Thoracic aorta endothelial cell (primary cell): ENCODE results near the gene SAC3D1. TPM values are rescaled to one million over a fixed set of nuclear protein-coding genes. Genes with fewer than 3 reads are reported as not detected.

Experiments
- small RNA-seq: library from RNA; depleted of rRNA; stranded (forward); fragments of <200 nt; gene quantifications from one replicate; pipeline ENCODE3, GENCODE V24; 2012
- total RNA-seq: library from RNA; depleted of rRNA; stranded (reverse); fragments of >200 nt; gene quantifications from 2 replicates; pipeline ENCODE4 v1.2.3, GENCODE V29; 2012

SAC3D1 gene
- total RNA-seq = 12.1 and 14.5 TPM in 2 replicates

DNA sequence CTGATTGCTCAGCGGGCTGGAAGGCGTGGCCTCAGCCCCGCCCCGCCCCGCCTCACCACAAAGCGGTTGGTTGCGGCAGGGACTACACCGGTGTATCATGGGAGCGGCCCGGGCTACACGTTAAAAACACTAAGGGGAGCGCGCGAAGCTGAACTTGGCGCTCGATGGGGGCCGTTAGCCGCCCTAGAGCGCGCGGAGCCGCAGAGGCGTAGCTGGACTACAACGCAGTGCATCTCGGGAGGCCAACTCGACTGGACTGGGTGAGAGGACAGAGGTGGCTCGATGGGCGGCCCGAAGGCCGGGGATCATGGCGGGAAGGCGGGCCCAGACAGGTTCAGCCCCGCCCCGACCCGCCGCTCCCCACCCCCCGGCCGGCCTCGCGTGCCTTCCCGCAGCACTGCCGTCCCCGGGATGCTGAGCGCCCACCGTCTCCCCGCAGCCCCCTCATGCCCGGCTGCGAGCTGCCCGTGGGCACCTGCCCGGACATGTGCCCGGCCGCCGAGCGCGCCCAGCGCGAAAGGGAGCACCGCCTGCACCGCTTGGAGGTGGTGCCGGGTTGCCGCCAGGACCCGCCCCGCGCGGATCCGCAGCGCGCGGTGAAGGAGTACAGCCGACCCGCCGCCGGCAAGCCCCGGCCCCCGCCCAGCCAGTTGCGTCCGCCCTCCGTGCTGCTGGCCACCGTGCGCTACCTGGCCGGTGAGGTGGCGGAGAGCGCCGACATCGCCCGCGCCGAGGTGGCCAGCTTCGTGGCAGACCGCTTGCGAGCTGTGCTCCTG lies at the start of gene SAC3D1:
Gene SAC3D1 (plus strand): TSS at position 364 of the 776 bp plus-strand sequence. CDS start 83 bp downstream, at position 447.

DNA sequence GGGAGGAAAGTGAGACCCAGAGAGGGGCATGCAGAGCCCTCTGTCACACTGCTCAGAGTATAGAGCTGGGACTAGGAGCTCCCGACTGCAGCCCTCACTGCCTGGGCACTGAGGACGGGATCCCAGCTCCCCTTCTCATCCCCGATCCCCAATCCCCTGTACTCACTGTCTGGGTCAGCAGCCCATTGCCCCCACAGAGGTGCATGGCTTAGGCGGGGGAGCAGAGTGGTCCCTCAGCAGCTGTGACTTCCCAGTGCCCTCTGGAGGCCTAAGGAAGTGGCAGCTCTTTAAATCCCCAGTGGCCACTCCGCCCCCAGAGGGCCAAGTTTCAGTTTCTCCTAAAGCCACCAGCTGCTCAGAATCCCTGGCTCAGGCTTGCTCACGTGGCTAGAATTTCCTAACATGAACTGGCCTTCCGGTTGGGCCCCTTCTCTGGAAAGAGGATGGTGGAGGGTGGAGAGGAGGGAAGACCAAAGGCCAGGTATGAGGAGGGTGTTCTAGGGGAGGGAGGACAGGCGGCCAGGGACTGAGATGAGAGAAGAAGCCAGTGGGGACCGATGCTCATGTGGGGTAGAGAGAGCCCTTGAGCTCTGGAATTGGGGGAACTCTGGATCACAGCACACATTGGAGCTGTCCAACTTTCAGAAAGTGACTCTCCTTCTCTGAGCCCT lies 44.2 kb upstream of the SAC3D1 start, which contains the start of gene BATF2:
Gene BATF2 (minus strand): TSS at position 262 of the 671 bp plus-strand sequence. CDS start 57 bp downstream, at position 205.

DNA sequence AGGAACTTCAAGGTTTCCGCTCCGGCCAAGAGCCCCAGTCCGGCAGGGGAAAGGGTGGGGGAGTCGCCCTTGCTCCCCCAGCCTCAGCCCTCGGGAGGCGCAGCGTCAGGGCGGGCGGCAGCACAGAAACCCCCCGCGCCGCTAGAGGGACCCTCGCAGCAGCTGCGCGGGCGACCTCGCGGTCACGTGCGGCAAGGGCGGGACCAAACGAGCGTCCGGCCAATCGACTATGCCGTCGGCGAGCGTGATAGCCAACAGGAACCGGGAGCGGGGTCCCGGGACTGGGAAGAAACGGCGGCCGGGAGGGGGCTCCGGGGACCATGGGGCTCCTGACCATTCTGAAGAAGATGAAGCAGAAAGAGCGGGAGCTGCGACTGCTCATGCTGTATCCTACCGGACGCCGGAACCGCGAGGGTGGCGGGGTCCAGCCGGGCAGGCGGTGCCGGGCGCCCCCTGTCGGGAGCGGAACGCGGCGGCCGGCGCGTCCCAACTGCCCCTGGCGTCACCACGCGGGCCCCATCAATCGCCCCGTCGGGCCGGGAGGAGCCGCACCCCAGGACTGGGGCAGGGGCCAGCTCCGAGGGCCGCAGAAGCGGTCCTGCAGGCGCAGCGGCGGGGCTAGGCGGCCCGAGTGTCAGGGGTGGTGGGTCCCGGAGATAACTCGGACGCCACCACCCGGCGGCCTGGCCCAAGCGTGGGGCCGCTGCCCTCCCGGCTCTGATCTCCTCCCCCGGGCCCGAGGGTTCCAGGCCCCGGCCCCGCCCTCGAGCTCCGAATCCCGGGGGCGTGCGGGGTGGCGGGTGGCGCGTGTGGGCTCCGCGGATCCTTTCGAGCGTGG lies 26.9 kb upstream of the SAC3D1 start, which contains the start of gene ARL2:
Gene ARL2 (plus strand): TSS at position 273 of the 838 bp plus-strand sequence. CDS start 48 bp downstream, at position 321.

DNA sequence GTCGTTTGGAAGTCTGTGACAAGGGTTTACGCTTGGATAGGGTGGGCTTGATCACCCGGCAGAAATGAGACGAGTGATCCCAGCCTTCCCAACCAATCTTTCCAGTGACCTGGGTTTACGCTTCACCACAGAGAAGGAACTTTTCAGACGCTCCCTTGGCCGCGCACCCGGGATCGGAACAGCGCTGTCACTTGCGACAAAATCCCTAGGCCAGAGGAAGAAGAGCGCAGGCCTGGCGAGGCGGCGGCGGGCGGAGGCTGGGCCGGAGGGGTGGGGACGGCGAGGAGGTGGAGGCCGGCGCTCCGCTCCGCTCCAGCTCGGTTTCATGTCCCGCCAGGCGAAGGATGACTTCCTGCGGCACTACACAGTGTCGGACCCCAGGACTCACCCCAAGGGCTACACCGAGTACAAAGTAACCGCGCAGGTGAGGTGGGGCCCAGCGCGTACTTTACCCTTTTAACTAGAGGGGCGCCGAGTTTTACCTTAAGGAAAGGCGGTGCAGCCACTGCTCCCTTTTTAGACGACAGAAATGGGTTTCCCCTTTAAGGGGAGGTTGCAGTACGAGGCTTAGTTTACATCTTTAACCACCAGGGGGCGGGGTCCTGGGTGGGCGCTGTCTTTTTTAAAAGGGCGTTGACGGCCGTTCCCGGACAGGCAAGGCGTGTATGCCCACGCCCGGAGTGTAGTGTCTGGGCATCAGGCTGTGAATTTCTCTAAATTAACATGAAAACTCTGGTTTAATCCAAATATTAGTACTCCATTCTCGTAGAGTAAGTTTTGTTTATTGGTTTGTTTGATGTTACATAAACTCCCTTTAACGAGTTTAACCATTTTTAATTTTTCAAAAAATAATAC lies 13.6 kb upstream of the SAC3D1 start, which contains the start of gene SNX15:
Gene SNX15 (plus strand): TSS at position 227 of the 855 bp plus-strand sequence. CDS start 99 bp downstream, at position 326.

DNA sequence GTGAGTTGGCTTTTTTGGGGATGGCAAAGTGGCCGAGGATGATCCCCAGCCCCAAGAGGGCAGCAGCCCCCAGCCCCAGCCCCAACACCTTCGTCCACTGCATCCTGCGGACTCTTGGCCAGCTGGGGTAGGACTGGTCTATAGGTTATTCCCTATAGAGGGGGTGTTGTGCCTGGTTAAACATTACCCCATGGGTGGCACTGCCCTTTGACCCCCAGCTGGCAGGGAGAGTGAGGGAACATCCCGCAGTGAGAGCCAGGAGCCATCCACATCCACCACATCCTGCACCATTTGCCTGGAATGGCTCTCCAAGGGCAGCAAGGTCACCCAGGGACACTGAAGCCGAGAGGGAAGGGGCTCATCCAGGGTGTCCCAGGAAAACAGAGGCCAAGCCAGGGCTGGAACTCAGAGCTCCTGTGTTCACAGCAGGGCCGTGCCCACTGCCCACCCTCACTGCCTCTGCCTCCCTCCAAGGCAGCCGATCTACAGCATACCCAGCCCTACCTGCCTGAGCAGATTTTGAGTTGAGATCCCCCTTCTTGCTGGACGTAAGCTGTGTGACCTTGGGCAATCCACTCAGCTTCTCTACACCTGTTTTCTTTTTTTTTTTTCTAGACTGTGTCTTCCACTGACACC lies 17.5 kb downstream of the SAC3D1 start, which contains the start of gene NAALADL1:
Gene NAALADL1 (minus strand): TSS at position 135 of the 636 bp plus-strand sequence. CDS start 32 bp downstream, at position 103.

DNA sequence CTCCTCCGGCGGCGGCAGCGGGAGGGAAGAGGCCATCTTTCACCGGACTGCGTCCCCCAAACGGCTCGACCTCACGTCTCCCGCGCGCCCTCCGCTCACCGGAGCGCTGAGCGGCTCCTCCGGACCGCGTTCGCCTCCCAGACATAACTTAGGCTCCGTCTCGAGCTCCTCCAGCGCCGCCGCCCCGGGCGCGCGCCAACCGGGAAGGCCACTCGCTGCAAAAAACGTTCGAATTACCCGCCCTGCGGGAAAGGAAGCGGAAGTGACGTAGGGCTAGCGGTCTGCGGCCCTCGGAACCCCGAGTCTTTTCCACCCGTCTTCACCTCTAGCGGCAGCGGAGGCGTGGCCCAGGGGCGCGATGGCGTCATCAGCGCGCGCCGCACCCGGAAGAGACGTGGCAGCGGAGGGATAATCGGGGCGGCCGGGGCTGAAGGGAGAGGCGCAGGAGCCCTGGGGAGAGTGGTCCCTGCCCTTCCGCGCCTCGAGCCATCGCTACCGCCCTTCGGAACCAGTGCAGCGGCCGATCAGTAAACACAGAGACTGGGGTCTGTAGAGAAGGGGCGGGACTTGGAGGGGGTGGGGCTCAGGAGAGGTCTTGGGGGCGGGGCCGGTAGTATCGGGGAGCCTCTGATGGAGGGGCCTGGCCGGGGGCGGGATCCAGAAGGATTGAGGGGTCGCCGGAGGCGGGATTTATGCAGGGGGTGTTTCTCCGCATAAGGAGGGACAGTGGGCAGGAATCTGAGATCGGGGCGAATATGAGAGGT lies 43.0 kb downstream of the SAC3D1 start, which contains the start of the genes CDCA5 and ZFPL1:
Gene CDCA5 (minus strand): TSS at position 207 of the 764 bp plus-strand sequence. CDS start 62 bp downstream, at position 145.
Gene ZFPL1 (plus strand): TSS at position 389 of the 764 bp plus-strand sequence. CDS start 477 bp downstream, outside the sequence.

Small RNA genes within 50 kb of the gene (small RNA-seq; reads per million reads assigned to genes)
- gene MIR6879 = not detected
- gene SNX15 = not detected

Other genes with a start within 250 kb of the SAC3D1 start
- 42.2 and 66.5 TPM in 2 replicates for gene MAP4K2, start 238.0 kb upstream of the SAC3D1 start, total RNA-seq
- 20.7 and 31.1 TPM in 2 replicates for gene MEN1, start 230.7 kb upstream of the SAC3D1 start, total RNA-seq
- gene CDC42BPG, start 196.6 kb upstream of the SAC3D1 start, total RNA-seq = 0.13 and 0.22 TPM in 2 replicates
- gene EHD1, start 162.6 kb upstream of the SAC3D1 start, total RNA-seq = 91.8 and 98.6 TPM in 2 replicates
- gene ATG2A, start 124.0 kb upstream of the SAC3D1 start, total RNA-seq = 13.0 and 19.8 TPM in 2 replicates
- gene PPP2R5B, start 116.5 kb upstream of the SAC3D1 start, total RNA-seq = 10.0 and 10.1 TPM in 2 replicates
- gene GPHA2, start 105.3 kb upstream of the SAC3D1 start, total RNA-seq = not detected in 2 replicates
- gene MAJIN, start 69.1 kb upstream of the SAC3D1 start, total RNA-seq = not detected in 2 replicates
- 0.53 and 2.0 TPM in 2 replicates for gene BATF2, start 44.2 kb upstream of the SAC3D1 start, total RNA-seq
- 58.4 and 65.9 TPM in 2 replicates for gene ARL2, start 27.1 kb upstream of the SAC3D1 start, total RNA-seq
- 7.6 and 11.6 TPM in 2 replicates for gene SNX15, start 13.8 kb upstream of the SAC3D1 start, total RNA-seq
- gene NAALADL1, start 17.3 kb downstream of the SAC3D1 start, total RNA-seq = 4.4 and 5.2 TPM in 2 replicates
- 18.0 and 28.6 TPM in 2 replicates for gene CDCA5, start 42.8 kb downstream of the SAC3D1 start, total RNA-seq
- 27.4 and 28.2 TPM in 2 replicates for gene ZFPL1, start 43.0 kb downstream of the SAC3D1 start, total RNA-seq
- 127 and 225 TPM in 2 replicates for gene VPS51, start 55.0 kb downstream of the SAC3D1 start, total RNA-seq
- 15.0 and 20.9 TPM in 2 replicates for gene TM7SF2, start 70.7 kb downstream of the SAC3D1 start, total RNA-seq
- 10.3 and 10.5 TPM in 2 replicates for gene ZNHIT2, start 76.5 kb downstream of the SAC3D1 start, total RNA-seq
- gene FAU, start 80.9 kb downstream of the SAC3D1 start, total RNA-seq = 269 and 352 TPM in 2 replicates
- gene MRPL49, start 81.1 kb downstream of the SAC3D1 start, total RNA-seq = 43.0 and 63.3 TPM in 2 replicates
- 7.4 and 12.1 TPM in 2 replicates for gene SYVN1, start 93.3 kb downstream of the SAC3D1 start, total RNA-seq
- gene SPDYC, start 129.0 kb downstream of the SAC3D1 start, total RNA-seq = not detected in 2 replicates
- gene CAPN1, start 140.7 kb downstream of the SAC3D1 start, total RNA-seq = 155 and 234 TPM in 2 replicates
- gene POLA2, start 220.8 kb downstream of the SAC3D1 start, total RNA-seq = 15.3 and 23.9 TPM in 2 replicates